ENCODE results near the gene PLB1. TPM values are rescaled to one million over a fixed set of nuclear protein-coding genes. Genes with fewer than 3 reads are reported as not detected.

Gene PLB1
- polyA plus RNA-seq, 2 of the 4 experiments (the other 2 are of a cell fraction) = 0.26 to 1.4 TPM

DNA sequence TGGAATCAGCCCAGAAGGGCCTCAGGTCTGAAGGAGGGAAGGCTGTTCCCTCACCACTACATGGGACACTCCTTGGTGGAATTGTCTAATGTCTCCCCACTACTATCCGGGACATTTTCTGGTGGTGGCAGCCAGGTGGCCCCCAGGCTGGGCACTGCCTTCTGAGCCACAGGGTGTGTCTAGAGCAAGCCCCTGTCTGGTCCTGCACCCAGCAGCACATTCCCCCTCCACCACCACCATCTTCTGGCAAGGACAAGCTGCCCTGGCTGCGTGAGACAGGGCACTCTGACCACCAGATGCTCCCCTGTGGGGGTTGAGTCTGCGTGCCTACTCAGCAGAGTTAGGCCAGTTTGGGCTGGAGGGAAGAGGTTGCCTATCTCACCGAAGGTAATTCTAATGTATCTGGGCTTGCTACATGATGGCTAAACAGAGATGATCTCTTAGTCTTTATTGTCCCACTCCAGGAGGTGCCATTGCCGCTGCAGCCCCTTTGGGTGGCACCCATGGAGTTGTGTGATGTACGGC is 106.3 kb downstream of the PLB1 start:
- ChIA-PET CTCF (interaction anchor here (1.2 to 12.5 kb wide), 5 partner anchors 8 to 35 kb away, joined by 3 to 159 read pairs (median 4); no protein-coding TSS in a partner anchor), POLR2A (no interaction called here)
- no peak for DNase-seq (ENCODE audit: low read depth in 1 of 2, low spot score in 1 of 2)
- H3K27ac ChIP-seq = peak overlapping the region in 1 of 2 experiments; percentile 26; a peak in 1 of 6 replicates
- H3K4me3 ChIP-seq = no peak overlapping the region
- no peak for ATAC-seq
- peaks cover 3% of the 10 kb centered on the region; the same call in 1 of the 3 replicates for H3K9me3 ChIP-seq
- no peak for FAIRE-seq
- WGBS (ENCODE audit: missing lambda C conversion rate) = 69% methylated on average over 6 of the region's 6 CpGs
- H3K4me2 ChIP-seq = no peak overlapping the region
- H3K4me1 ChIP-seq = peaks cover under 1% of the 10 kb centered on the region; the same call in 1 of the 3 replicates
- TF ChIP-seq HOXA7 (CRISPR knock-in tag; IDR thresholded peaks at IDR 0.05) (no peak), RFX5 (IDR thresholded peaks at IDR 0.05) (no peak), EP300 (IDR thresholded peaks at IDR 0.05) (no peak), NFE2L2 (conservative IDR thresholded peaks at IDR 0.05; ENCODE audit: low read length) (no peak), RNF2 (IDR thresholded peaks at IDR 0.05; ENCODE audit: borderline replicate concordance, low read depth) (no peak), ZC3H11A (IDR thresholded peaks at IDR 0.05) (no peak), HDAC2 (IDR thresholded peaks at IDR 0.05) (no peak), USF2 (IDR thresholded peaks at IDR 0.05) (no peak)
- TF ChIP-seq, protein P1, sequence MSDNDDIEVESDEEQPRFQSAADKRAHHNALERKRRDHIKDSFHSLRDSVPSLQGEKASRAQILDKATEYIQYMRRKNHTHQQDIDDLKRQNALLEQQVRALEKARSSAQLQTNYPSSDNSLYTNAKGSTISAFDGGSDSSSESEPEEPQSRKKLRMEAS (IDR thresholded peaks at IDR 0.05) = no peak
- TF ChIP-seq, protein P2, sequence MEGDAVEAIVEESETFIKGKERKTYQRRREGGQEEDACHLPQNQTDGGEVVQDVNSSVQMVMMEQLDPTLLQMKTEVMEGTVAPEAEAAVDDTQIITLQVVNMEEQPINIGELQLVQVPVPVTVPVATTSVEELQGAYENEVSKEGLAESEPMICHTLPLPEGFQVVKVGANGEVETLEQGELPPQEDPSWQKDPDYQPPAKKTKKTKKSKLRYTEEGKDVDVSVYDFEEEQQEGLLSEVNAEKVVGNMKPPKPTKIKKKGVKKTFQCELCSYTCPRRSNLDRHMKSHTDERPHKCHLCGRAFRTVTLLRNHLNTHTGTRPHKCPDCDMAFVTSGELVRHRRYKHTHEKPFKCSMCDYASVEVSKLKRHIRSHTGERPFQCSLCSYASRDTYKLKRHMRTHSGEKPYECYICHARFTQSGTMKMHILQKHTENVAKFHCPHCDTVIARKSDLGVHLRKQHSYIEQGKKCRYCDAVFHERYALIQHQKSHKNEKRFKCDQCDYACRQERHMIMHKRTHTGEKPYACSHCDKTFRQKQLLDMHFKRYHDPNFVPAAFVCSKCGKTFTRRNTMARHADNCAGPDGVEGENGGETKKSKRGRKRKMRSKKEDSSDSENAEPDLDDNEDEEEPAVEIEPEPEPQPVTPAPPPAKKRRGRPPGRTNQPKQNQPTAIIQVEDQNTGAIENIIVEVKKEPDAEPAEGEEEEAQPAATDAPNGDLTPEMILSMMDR (IDR thresholded peaks at IDR 0.05) = no peak

- Histone ChIP-seq H3K27ac (peak overlapping the region; percentile 39 to 41; a peak in 4 of 6 replicates), H3K4me2 (no peak overlapping the region), H3K4me1 (no peaks in the 10 kb centered on the region), H3K4me3 (no peak overlapping the region), H3K9me3 (no peaks in the 10 kb centered on the region)
- ChIA-PET CTCF (interaction anchor here (0.6 to 12.5 kb wide), 8 partner anchors 8 to 56 kb away, joined by 3 to 159 read pairs (median 3); no protein-coding TSS in a partner anchor), POLR2A (no interaction called here)
- FAIRE-seq = no peak
- DNase-seq (ENCODE audit: low read depth in 1 of 2, low spot score in 1 of 2) = no peak
- whole genome bisulfite sequencing (ENCODE audit: missing lambda C conversion rate) = 79% methylated on average over 3 of the region's 3 CpGs
- TF ChIP-seq EHF (CRISPR knock-in tag; IDR thresholded peaks at IDR 0.05) (no peak), GATA3 (IDR thresholded peaks at IDR 0.05; ENCODE audit: borderline replicate concordance) (no peak), RFX5 (IDR thresholded peaks at IDR 0.05) (no peak), HOXB5 (CRISPR knock-in tag; IDR thresholded peaks at IDR 0.05) (no peak), NFE2L2 (conservative IDR thresholded peaks at IDR 0.05; ENCODE audit: low read length) (no peak), ZC3H11A (IDR thresholded peaks at IDR 0.05) (no peak), ELK1 (IDR thresholded peaks at IDR 0.05; ENCODE audit: low read depth, low read length) (no peak), USF2 (IDR thresholded peaks at IDR 0.05) (no peak), RCOR1 (IDR thresholded peaks at IDR 0.05; ENCODE audit: low read depth, low read length) (no peak), JUN (IDR thresholded peaks at IDR 0.05) (no peak), POLR2A (IDR thresholded peaks at IDR 0.05; ENCODE audit: low read length) (no peak), HOXA7 (CRISPR knock-in tag; IDR thresholded peaks at IDR 0.05) (no peak), KDM1A (IDR thresholded peaks at IDR 0.05; ENCODE audit: low read depth) (no peak), NR3C1 (IDR thresholded peaks at IDR 0.05) (no peak), ATOH8 (CRISPR knock-in tag; IDR thresholded peaks at IDR 0.05; ENCODE audit: low read depth) (no peak), KDM5A (IDR thresholded peaks at IDR 0.05) (no peak), CBX8 (IDR thresholded peaks at IDR 0.05) (no peak), POLR2AphosphoS2 (conservative IDR thresholded peaks at IDR 0.05; ENCODE audit: low read length) (no peak), RAD21 (conservative IDR thresholded peaks at IDR 0.05 in 1 of 2, IDR thresholded peaks at IDR 0.05 in 1 of 2) (no peak)
- no peak for ATAC-seq
These were observed 107.1 kb downstream of the PLB1 start for GRCh38 chr2:28602751-28603639.

All from A549 (cell line).